Stimulated activated CD8-positive, alpha-beta memory T cell treated with anti-CD3 and anti-CD28 coated beads, Interleukin-12 subunit alpha, Interleukin-12 subunit beta, amount 100 ng/mL, for 1 hour (primary cell): ENCODE measurements around the gene CDC34.

Experiments used
- DNase-seq: peaks from one replicate; pipeline ENCODE4 v3.0.0-alpha.2; 2020; ENCODE audit warnings: low read depth

The CDC34 gene

DNA sequence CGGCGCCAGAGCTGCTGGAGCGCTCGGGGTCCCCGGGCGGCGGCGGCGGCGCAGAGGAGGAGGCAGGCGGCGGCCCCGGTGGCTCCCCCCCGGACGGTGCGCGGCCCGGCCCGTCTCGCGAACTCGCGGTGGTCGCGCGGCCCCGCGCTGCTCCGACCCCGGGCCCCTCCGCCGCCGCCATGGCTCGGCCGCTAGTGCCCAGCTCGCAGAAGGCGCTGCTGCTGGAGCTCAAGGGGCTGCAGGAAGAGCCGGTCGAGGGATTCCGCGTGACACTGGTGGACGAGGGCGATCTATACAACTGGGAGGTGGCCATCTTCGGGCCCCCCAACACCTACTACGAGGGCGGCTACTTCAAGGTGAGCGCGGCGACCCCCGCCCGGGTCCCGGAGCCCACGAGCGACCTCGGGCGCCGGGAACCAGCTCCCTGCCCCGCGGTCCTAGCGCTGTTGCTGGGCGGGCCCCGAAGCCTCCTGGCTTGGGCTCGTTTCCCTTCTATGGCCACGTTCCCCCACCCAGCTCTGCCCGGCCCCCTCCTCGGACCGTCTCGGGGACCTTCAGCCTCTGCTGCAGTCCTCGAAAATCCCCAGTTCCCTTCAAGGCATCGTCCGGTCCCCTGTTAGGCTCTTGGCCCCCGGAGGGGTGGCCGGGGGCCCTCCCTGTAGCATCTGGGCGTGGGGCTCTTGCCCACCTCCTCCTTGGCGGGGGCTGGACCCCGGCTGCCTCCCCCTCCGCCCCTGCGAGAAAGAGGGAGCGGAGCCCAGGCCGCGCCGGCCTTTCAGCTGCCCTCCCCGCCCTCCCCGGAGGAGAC, at the start of gene CDC34:
TSS of gene CDC34 (plus strand) at position 8 of the 808 bp plus-strand sequence. CDS start at position 180, 172 bp downstream.
- no peak for DNase-seq

DNA sequence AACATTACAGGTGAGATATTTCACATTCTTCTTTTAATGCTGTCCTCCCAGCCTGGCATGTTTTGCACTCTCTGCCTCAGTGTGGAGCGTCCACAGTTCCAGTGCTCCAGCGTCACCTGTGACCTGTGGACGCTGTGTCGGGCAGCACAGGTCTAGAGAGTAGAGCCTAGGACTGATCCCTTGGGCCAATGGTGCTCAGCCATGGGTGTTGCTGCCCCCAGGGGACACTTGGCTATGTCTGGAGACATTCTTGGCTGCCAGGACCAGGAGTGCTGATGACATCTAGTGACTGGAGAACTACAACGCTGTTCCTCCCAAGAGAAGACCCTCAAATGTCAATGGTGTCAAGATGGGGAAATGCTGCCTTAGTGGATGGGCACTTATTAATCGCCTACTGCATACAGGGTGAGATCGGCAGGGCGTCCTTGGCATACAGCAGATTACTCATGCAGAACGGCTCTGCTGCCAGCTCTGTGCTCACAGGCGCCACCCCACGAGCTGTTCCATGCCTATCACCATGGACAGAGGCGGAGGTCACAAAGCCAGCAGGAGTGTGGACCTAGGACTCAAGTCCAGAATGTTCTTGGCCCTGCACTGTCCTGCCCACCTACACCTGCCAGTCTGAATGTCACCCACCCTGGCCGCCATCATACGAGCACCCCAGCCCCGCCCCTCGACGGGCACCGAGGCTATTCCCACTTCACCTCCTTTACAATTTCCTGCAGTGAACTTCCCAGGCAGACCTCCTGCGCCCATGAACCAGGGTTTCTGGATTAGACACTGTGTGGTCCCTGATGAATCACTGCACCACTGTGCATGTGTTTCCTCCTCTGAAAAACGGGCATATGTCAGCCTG, 49.1 kb upstream of the CDC34 start:
- DNase-seq = no peak

DNA sequence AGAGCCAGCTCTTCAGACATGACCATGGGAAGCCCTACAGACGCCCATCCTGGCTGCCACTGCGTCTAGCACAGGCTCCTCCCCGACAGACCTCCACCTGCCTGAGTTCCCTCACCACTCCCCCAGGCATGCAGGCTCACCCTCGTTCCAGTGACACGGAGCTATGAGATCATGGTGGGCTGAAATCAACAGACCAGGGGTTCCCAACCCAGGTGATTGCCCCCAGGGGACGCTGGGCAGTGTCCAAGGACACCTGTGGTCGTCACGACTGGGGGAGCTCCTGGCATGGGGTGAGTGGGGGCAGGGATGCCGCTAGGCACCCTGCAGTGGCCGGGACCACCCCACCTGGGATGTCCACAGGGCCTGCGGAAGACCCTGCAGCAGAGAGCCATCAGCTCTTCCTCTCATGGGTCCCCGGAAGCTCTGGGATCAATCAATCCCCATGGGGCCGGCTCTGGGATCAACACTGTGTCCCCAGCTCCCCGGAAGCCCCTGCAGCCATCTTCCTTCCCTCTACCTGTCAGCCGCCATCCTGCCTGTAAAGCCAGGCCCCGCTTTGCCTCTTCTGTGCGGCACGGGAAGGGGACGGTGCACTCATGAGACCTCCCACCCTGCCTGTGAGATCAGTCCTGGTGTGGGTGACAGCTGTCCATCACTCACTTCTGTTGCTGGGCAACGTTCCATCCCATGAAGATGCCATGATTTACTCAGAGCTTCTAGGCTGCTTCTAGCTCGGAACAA, 48.1 kb upstream of the CDC34 start:
- DNase-seq = no peak

GRCh38 chr19:484494-484893, 47.1 kb upstream of the CDC34 start:
- no peak for DNase-seq

GRCh38 chr19:485077-485476, 46.5 kb upstream of the CDC34 start:
- DNase-seq = no peak

GRCh38 chr19:485583-486236, 45.9 kb upstream of the CDC34 start:
- DNase-seq = no peak

DNA sequence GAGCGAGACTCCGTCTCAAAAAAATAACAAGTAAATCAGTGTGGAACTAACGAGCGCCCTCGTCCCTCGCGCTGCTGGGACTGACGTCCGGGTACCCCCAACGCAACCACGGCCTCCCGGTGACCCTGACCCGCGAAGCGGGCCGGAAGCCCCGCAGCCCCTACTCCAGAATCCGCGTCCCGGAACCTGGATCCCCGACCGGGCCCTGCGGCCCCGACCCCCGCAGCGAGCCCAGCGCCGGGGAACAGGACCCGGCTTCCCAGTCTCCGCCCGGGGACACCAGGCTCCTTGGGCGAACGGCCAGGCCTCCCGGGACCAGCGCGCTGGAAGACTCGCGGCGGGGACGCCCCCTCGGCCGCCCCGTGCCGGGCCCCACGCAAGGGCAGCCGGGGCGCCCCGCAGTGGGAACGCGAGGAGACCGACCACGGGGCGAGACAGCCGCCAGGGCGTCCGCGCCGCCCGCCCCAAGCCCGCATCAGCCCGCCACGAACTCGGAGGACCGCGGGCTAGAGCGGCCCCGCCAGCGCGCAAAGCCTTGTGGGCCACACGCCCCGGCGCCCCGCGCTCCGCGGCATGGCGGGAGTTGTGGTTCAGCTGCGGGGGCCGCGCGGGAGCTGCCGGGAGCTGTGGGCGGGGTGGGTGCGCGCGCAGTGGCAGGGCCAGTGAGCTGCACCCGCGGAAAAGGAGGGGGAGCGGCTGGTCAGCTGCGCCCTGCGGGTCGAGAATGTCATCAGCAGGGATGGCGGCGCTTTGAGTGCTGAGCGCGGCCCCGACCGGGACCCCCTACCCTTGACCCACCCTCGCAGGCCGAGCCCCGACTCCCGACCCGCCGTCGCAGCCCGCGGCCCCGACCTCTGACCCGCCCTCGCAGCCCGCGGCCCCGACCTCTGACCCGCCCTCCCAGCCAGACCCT, 42.8 kb upstream of the CDC34 start:
- DNase-seq = peak; percentile 90

GRCh38 chr19:489418-490196, 42.0 kb upstream of the CDC34 start:
- no peak for DNase-seq

DNA sequence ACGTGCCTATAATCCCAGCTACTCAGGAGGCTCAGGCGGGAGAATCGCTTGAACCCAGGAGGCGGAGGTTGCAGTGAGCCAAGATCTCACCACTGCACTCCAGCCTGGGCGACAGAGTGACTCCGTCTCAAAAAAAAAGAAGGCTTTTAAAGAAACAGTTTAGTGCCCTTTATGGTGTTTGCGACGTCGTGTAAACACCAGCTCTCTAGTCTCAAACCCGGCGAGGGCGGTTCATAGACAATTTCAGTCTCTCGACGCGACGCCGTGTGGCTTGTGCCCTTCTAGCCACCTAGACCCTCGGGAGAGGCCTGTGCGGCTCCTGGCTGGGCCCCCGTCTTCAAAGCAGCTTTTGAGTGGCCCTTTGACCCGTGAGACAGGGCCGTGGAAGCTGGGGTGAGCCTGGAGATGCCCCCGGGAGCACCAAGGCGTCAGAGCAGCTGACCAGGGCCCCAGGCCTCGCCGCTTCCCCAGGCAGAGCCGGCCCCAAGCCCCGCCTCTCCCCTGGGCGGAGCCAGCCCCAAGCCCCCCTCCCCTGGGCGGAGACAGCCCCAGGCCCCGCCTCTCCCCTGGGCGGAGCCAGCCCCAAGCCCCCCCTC, 40.3 kb upstream of the CDC34 start:
- no peak for DNase-seq

DNA sequence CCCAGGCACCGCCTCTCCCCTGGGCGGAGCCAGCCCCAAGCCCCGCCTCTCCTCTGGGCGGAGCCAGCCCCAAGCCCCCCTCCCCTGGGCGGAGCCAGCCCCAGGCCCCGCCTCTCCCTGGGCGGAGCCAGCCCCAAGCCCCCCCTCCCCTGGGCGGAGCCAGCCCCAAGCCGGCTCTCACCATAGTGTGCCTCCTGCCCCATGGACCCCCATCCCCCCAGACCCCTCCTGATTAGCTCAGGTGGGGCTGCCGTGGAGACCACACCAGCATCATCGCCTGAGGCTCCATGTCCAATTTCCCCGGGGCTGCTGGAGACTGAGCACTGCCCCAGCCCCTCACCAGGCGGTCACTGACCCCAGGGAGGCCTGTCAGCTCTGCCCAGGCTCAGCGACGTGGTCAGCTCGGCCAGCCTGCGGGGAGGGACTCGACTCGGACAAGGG, 39.4 kb upstream of the CDC34 start:
- DNase-seq = no peak

- DNase-seq = no peak
Measured at GRCh38 chr19:493391-494170, 38.0 kb upstream of the CDC34 start.

- DNase-seq = no peak
Measured at GRCh38 chr19:494171-495080, 37.1 kb upstream of the CDC34 start.

DNA sequence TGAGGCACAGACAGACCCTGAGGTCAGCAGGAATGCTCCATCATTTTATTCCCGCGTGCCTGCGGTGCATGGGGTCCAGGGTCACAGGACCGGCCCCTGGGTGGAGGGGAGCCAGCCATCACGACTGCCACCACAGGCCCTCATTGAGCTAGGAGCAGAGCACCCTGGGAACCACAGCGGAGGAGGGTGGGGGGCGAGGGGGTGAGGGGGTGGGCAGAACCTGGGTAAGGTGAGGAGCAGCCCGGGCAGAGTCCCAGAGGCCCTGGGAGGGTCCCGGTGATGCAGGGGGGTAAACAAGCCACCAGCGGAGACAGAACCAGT, 36.5 kb upstream of the CDC34 start:
- no peak for DNase-seq

DNA sequence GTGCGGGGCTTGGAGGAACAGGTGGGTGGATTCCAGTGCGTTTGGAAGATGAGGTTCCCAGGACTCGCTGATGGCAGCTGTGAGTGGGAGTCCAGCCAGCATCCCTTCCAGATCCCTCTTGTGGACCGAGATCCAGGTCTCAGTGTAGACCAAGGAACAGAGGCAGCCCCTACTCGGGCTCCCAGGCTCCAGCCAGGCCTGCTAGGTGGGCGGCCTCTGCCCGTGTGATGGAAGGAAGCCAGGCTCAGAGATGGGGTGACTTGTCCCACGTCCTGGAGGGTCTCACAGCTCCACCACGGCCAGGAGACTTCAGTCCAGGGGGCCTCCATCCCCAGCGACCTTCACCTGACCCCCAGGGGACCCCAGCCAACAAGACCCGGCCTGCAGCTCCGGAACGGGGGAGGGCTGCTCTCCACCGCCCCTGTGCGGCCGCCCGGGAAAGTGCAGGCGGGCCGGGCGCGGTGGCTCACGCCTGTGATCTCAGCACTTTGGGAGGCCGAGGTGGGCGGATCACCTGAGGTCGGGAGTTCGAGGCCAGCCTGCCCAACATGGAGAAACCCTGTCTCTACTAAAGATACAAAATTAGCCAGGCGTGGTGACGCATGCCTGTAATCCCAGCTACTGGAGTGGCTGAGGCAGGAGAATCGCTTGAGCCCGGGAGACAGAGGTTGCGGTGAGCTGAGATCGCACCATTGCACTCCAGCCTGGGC, 36.0 kb upstream of the CDC34 start:
- DNase-seq = no peak

DNA sequence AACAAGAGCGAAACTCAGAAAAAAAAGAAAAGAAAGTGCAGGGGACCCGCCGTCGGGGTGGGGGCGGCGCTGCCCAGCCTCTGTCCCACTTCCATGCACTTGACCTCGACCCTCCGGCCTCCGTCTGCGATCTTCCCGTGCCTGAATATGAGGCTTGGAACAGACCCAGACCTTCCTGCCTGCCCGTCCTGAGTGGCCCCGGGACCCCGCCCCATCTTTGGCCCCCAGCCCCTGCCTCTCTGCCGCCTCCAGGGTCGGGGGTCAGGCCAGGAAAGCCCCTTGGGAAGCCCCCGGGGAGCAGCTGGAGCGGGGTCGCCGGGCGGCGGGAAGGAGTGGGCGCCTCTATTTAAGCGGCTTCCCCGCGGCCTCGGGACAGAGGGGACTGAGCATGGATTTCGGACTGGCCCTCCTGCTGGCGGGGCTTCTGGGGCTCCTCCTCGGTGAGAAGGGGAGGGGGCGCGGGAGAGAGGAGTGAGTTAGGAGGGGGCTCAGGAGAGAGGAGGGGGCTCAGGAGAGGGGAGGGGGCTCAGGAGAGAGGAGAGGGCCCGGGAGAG, 35.4 kb upstream of the CDC34 start, which contains the start of gene MADCAM1:
TSS of gene MADCAM1 (plus strand) at position 375 of the 554 bp plus-strand sequence. CDS start at position 389, 14 bp downstream.
- no peak for DNase-seq

GRCh38 chr19:496986-497385, 34.6 kb upstream of the CDC34 start:
- no peak for DNase-seq

GRCh38 chr19:497491-497868, 34.1 kb upstream of the CDC34 start:
- no peak for DNase-seq
